A549 (cell line): Measurements from ENCODE around the gene PHTF1. TPM values are rescaled to one million over a fixed set of nuclear protein-coding genes. Genes with fewer than 3 reads are reported as not detected.

ENCODE experiments used
- ATAC-seq, 2 experiments: fragments of 200-7000 bp in 1 of 2; fragments of >200 bp in 1 of 2; cut with Nextera tagmentation in 1 of 2; cut with Tn5 transposase in 1 of 2; 3 replicates each; pipeline versions ENCODE4 v1.8.0 to v1.9.1; 2018 to 2020; ENCODE audit warnings: mild to moderate bottlenecking in 1 of 2, moderate library complexity in 1 of 2
- CTCF ChIA-PET: fragments of 300-600 bp; sonication (Branson Sonifier 250); formaldehyde crosslinking; extraction: SDS; loops from one replicate; lab custom pipeline; 2021; ENCODE audit warnings: antibody characterized with exemption, inconsistent platforms; lab: Yijun Ruan, JAX
- POLR2A ChIA-PET: fragments of 350-600 bp; formaldehyde crosslinking; extraction: SDS; loops from one replicate; lab custom pipeline; 2021; ENCODE audit warnings: antibody characterized with exemption, inconsistent platforms; lab: Yijun Ruan, JAX
- DNase-seq, 2 experiments: peaks; one replicate each; pipeline versions ENCODE4 v3.0.0 to v3.0.0-alpha.2; 2011 to 2016; ENCODE audit warnings: low read depth in 1 of 2, low spot score in 1 of 2
- FAIRE-seq: peaks from 2 replicates; lab custom pipeline; 2011; peaks lifted over from hg19 to GRCh38; lab: Jason Lieb, UNC
- H3K27ac ChIP-seq, 2 experiments: fragments of >200 bp; sonication (Bioruptor Twin); formaldehyde crosslinking; 3 replicates each; pipeline ENCODE4 v1.5.1; 2016 to 2017
- H3K4me1 ChIP-seq: fragments of >200 bp; sonication (Bioruptor Twin); formaldehyde crosslinking; 3 replicates; pipeline ENCODE4 v1.6.1; 2016
- H3K4me2 ChIP-seq: fragments of >200 bp; sonication (Bioruptor Twin); formaldehyde crosslinking; 3 replicates; pipeline ENCODE4 v1.6.1; 2016
- H3K4me3 ChIP-seq: fragments of >200 bp; sonication (Bioruptor Twin); formaldehyde crosslinking; 3 replicates; pipeline ENCODE4 v1.5.1; 2016
- H3K9me3 ChIP-seq: fragments of >200 bp; sonication (Bioruptor Twin); formaldehyde crosslinking; 3 replicates; pipeline ENCODE4 v1.6.1; 2016
- BHLHE40 ChIP-seq: IDR thresholded peaks from 2 replicates; pipeline ENCODE4 v1.6.1; 2012; ENCODE audit warnings: low read depth, low read length, inconsistent platforms
- CBX2 ChIP-seq: fragments of 200-600 bp; sonication (generic); IDR thresholded peaks from 2 replicates; pipeline ENCODE4 v1.6.1; 2016; ENCODE audit warnings: low read depth, mild to moderate bottlenecking, borderline replicate concordance
- CBX8 ChIP-seq: fragments of 200-600 bp; sonication (generic); IDR thresholded peaks from 2 replicates; pipeline ENCODE4 v1.6.1; 2016
- CEBPB ChIP-seq, 2 experiments: fragments of >200 bp in 1 of 2; sonication (Bioruptor Twin) in 1 of 2; formaldehyde crosslinking in 1 of 2; IDR thresholded peaks; 2 replicates each; pipeline ENCODE4 v1.6.1; 2012 to 2016
- EHF ChIP-seq: fragments of 250-450 bp; sonication (Bioruptor Pico); IDR thresholded peaks from 2 replicates; pipeline ENCODE4 v1.5.0; 2020; ENCODE audit warnings: mild to moderate bottlenecking
- FOSL2 ChIP-seq, 2 experiments: fragments of 450-650 bp in 1 of 2; fragments of >200 bp in 1 of 2; sonication (Bioruptor Twin) in 1 of 2; formaldehyde crosslinking; IDR thresholded peaks; 2 replicates each; pipeline versions ENCODE4 v1.5.0 to v1.6.1; 2016 to 2020; ENCODE audit warnings: mild to moderate bottlenecking in 1 of 2, moderate library complexity in 1 of 2
- GATA3 ChIP-seq: IDR thresholded peaks from 2 replicates; pipeline ENCODE4 v1.6.1; 2012; ENCODE audit warnings: borderline replicate concordance
- HES2 ChIP-seq: fragments of >200 bp; sonication (Bioruptor Twin); formaldehyde crosslinking; IDR thresholded peaks from 2 replicates; pipeline ENCODE4 v1.6.1; 2016
- HEYL ChIP-seq: fragments of 250-450 bp; sonication (Bioruptor Pico); IDR thresholded peaks from 2 replicates; pipeline ENCODE4 v1.8.0; 2021; ENCODE audit warnings: mild to moderate bottlenecking, moderate library complexity
- HOXA7 ChIP-seq: fragments of 250-450 bp; sonication (Bioruptor Pico); IDR thresholded peaks from 2 replicates; pipeline ENCODE4 v1.5.0; 2020; ENCODE audit warnings: mild to moderate bottlenecking, moderate library complexity
- HOXB5 ChIP-seq: fragments of 250-450 bp; sonication (Bioruptor Pico); IDR thresholded peaks from 2 replicates; pipeline ENCODE4 v1.5.0; 2020; ENCODE audit warnings: mild to moderate bottlenecking, moderate library complexity
- MAFK ChIP-seq: fragments of 450-650 bp; IDR thresholded peaks from 2 replicates; pipeline ENCODE4 v1.6.1; 2014; ENCODE audit not compliant: partially characterized antibody
- MYC ChIP-seq: IDR thresholded peaks from 2 replicates; pipeline ENCODE4 v1.6.1; 2012; ENCODE audit warnings: mild to moderate bottlenecking, inconsistent platforms, low read length, improper control_type of control experiment, borderline replicate concordance
- NFE2L2 ChIP-seq: fragments of 150-350 bp; conservative IDR thresholded peaks from 2 replicates; pipeline ENCODE4 v1.6.1; 2014; ENCODE audit warnings: low read length
- NR3C1 ChIP-seq: fragments of >200 bp; sonication (Bioruptor Twin); formaldehyde crosslinking; IDR thresholded peaks from 3 replicates; pipeline ENCODE4 v1.6.1; 2017
- POLR2A ChIP-seq: IDR thresholded peaks from 2 replicates; pipeline ENCODE4 v1.6.1; 2012; ENCODE audit warnings: mild to moderate bottlenecking, low read length
- RAD21 ChIP-seq, 2 experiments: fragments of >200 bp in 1 of 2; sonication (Bioruptor Twin) in 1 of 2; formaldehyde crosslinking in 1 of 2; IDR thresholded peaks in 1 of 2; conservative IDR thresholded peaks in 1 of 2; 2 replicates in 1 of 2; 3 replicates in 1 of 2; pipeline ENCODE4 v1.6.1; 2012 to 2018; ENCODE audit warnings: inconsistent platforms in 1 of 2
- RARB ChIP-seq: fragments of 250-450 bp; sonication (Bioruptor Pico); IDR thresholded peaks from 2 replicates; pipeline ENCODE4 v1.8.0; 2021; ENCODE audit warnings: mild to moderate bottlenecking, moderate library complexity
- SMC3 ChIP-seq: fragments of >200 bp; sonication (Bioruptor Twin); formaldehyde crosslinking; IDR thresholded peaks from 3 replicates; pipeline ENCODE4 v1.6.1; 2018; ENCODE audit warnings: inconsistent platforms
- TFCP2L1 ChIP-seq: fragments of 250-450 bp; sonication (Bioruptor Pico); IDR thresholded peaks from 2 replicates; pipeline ENCODE4 v1.5.0; 2021; ENCODE audit warnings: mild to moderate bottlenecking
- TP53 ChIP-seq: fragments of 250-450 bp; sonication (Bioruptor Pico); IDR thresholded peaks from 2 replicates; pipeline ENCODE4 v1.5.0; 2021; ENCODE audit warnings: mild to moderate bottlenecking, moderate library complexity
- ZNF302 ChIP-seq: fragments of 250-450 bp; sonication (Bioruptor Pico); IDR thresholded peaks from 2 replicates; pipeline ENCODE4 v1.9.0; 2021; ENCODE audit warnings: inconsistent platforms, mild to moderate bottlenecking, moderate library complexity
- WGBS: methylation state at CpG from one replicate; pipeline ENCODE4 v1.1.6; 2017; ENCODE audit errors: missing lambda C conversion rate; 5-methylcytosine and 5-hydroxymethylcytosine counted together
- polyA plus RNA-seq, 4 experiments: library from polyadenylated mRNA; depleted of rRNA in 3 of 4; stranded (reverse); fragments of >200 nt; fragmentation: RNase III in 1 of 4; extraction: RNeasy Plus Mini Kit Qiagen cat#74134 plus additional on column Dnase treatment in 1 of 4; gene quantifications; 2 replicates in 3 of 4; 3 replicates in 1 of 4; pipeline ENCODE4 v1.2.3, GENCODE V29; 2011 to 2017
- TF ChIP-seq, protein P1 (sequence below): fragments of >200 bp; sonication (Bioruptor Twin); formaldehyde crosslinking; IDR thresholded peaks from 3 replicates; pipeline ENCODE4 v1.5.1; 2016
- TF ChIP-seq, protein P2 (sequence below): IDR thresholded peaks from 2 replicates; pipeline ENCODE4 v1.6.1; 2012; ENCODE audit warnings: low read depth, borderline replicate concordance
- TF ChIP-seq, protein P3 (sequence below): IDR thresholded peaks from 2 replicates; pipeline ENCODE4 v1.6.1; 2012
- TF ChIP-seq, protein P4 (sequence below): fragments of 250-450 bp; sonication (Bioruptor Pico); IDR thresholded peaks from 2 replicates; pipeline ENCODE4 v1.5.0; 2020; ENCODE audit warnings: low read depth, mild to moderate bottlenecking, moderate library complexity

Gene PHTF1
- polyA plus RNA-seq, 2 of the 4 experiments (the other 2 are of a cell fraction) = 17.0 to 17.1 TPM

- 91% methylated on average over 3 of the region's 3 CpGs for WGBS
- no peak for FAIRE-seq
Measured at GRCh38 chr1:113714606-113715269, 44.5 kb downstream of the PHTF1 start.

DNA sequence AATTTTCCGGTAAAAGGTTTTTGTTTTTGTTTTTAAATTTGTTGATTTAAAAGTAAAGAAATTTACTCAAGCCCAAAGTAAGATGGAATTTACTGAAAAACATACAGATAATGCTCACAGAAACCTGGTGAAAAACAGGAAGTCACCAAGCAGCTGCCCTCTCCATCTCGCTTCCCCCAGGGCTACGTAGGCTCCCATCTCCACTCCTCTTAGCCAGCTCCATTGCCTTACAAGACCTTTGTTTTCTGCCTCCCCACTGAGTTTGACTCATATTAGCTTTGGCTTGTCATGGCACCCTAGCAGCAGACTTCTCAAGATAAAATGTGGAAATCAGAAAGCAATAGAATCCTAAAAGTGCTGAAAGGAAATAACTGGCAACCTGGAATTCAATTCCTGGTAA is 57.9 kb downstream of the PHTF1 start:
- WGBS = 92% methylated on average over 3 of the region's 3 CpGs
- ChIA-PET CTCF (no interaction called here), POLR2A (no interaction called here)
- Histone ChIP-seq H3K4me1 (no peaks in the 10 kb centered on the region), H3K4me3 (no peak overlapping the region), H3K4me2 (no peak overlapping the region), H3K27ac (no peak overlapping the region), H3K9me3 (no peaks in the 10 kb centered on the region)
- no peak for FAIRE-seq
- TF ChIP-seq RAD21 (conservative IDR thresholded peaks at IDR 0.05 in 1 of 2, IDR thresholded peaks at IDR 0.05 in 1 of 2) (no peak), EHF (CRISPR knock-in tag) (no peak), ZNF302 (no peak), CBX2 (no peak), TP53 (no peak), NR3C1 (no peak), GATA3 (no peak), TFCP2L1 (CRISPR knock-in tag) (no peak), SMC3 (no peak), CEBPB (IDR thresholded peaks at IDR 0.05) (no peak), FOSL2 (IDR thresholded peaks at IDR 0.05) (no peak), FOSL2 (CRISPR knock-in tag; IDR thresholded peaks at IDR 0.05) (no peak)
- TF ChIP-seq, protein P1, sequence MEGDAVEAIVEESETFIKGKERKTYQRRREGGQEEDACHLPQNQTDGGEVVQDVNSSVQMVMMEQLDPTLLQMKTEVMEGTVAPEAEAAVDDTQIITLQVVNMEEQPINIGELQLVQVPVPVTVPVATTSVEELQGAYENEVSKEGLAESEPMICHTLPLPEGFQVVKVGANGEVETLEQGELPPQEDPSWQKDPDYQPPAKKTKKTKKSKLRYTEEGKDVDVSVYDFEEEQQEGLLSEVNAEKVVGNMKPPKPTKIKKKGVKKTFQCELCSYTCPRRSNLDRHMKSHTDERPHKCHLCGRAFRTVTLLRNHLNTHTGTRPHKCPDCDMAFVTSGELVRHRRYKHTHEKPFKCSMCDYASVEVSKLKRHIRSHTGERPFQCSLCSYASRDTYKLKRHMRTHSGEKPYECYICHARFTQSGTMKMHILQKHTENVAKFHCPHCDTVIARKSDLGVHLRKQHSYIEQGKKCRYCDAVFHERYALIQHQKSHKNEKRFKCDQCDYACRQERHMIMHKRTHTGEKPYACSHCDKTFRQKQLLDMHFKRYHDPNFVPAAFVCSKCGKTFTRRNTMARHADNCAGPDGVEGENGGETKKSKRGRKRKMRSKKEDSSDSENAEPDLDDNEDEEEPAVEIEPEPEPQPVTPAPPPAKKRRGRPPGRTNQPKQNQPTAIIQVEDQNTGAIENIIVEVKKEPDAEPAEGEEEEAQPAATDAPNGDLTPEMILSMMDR = no peak
- no peak for ATAC-seq
- no peak for DNase-seq

More at GRCh38 chr1:113714606-113715269, 44.5 kb downstream of the PHTF1 start:
- TF ChIP-seq GATA3 = no peak
- peak in 1 of 2 experiments; percentile 19; a peak in 2 of 5 replicates for TF ChIP-seq RAD21 (conservative IDR thresholded peaks at IDR 0.05 in 1 of 2, IDR thresholded peaks at IDR 0.05 in 1 of 2)
- no peak for TF ChIP-seq NR3C1
- TF ChIP-seq NFE2L2 = no peak
- no peak for TF ChIP-seq HOXB5 (CRISPR knock-in tag)
- TF ChIP-seq CEBPB (IDR thresholded peaks at IDR 0.05) = no peak
- TF ChIP-seq MYC = no peak
- Histone ChIP-seq H3K9me3 (no peaks in the 10 kb centered on the region; the same call in 2 of the 3 replicates), H3K4me2 (no peak overlapping the region), H3K4me3 (no peak overlapping the region), H3K4me1 (no peaks in the 10 kb centered on the region), H3K27ac (no peak overlapping the region)
- CTCF ChIA-PET = interaction anchor here (0.6 to 1.1 kb wide), 2 partner anchors 28 to 575 kb away, joined by 3 to 4 read pairs; no protein-coding TSS in a partner anchor
- ATAC-seq (no peak), DNase-seq (no peak)
- POLR2A ChIA-PET = interaction anchor here (0.7 kb wide), 1 partner anchor 588 kb away, joined by 3 read pairs; no protein-coding TSS in a partner anchor

DNA sequence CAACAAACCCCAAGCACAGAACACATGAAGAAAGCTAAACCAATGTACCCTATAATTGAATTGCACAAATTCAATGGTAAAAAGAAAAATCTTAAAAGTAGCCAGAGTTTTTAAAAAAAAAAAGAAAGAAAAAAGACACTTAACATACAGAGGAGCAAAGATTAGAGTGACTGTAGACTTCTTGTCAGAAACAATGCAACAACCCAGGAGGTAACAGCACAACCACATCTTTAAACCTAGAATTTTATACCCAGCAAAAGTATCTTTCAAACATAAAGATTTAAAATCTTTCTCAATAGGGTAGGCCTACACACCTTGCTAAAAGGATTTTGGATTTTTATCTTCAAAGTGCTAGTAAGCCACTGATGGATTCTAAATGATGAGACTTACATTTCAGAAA is 64.4 kb downstream of the PHTF1 start:
- DNase-seq = no peak
- Histone ChIP-seq H3K4me3 (no peak overlapping the region), H3K4me1 (no peaks in the 10 kb centered on the region), H3K4me2 (no peak overlapping the region), H3K27ac (no peak overlapping the region), H3K9me3 (peaks cover 17% of the 10 kb centered on the region; the same call in 2 of the 3 replicates)
- no peak for TF ChIP-seq HEYL (CRISPR knock-in tag)
- TF ChIP-seq, protein P1 = no peak
- TF ChIP-seq CBX8 = no peak
- no peak for TF ChIP-seq POLR2A
- TF ChIP-seq, protein P2, sequence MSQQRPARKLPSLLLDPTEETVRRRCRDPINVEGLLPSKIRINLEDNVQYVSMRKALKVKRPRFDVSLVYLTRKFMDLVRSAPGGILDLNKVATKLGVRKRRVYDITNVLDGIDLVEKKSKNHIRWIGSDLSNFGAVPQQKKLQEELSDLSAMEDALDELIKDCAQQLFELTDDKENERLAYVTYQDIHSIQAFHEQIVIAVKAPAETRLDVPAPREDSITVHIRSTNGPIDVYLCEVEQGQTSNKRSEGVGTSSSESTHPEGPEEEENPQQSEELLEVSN = no peak
- no peak for TF ChIP-seq HES2
- no peak for TF ChIP-seq HOXA7 (CRISPR knock-in tag)
- no peak for TF ChIP-seq RARB
- TF ChIP-seq MAFK = no peak
- TF ChIP-seq, protein P3, sequence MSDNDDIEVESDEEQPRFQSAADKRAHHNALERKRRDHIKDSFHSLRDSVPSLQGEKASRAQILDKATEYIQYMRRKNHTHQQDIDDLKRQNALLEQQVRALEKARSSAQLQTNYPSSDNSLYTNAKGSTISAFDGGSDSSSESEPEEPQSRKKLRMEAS = no peak
- TF ChIP-seq, protein P4, sequence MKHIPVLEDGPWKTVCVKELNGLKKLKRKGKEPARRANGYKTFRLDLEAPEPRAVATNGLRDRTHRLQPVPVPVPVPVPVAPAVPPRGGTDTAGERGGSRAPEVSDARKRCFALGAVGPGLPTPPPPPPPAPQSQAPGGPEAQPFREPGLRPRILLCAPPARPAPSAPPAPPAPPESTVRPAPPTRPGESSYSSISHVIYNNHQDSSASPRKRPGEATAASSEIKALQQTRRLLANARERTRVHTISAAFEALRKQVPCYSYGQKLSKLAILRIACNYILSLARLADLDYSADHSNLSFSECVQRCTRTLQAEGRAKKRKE = no peak
- no peak for TF ChIP-seq SMC3
- TF ChIP-seq BHLHE40 = no peak
- TF ChIP-seq TFCP2L1 (CRISPR knock-in tag) = no peak
- no peak for TF ChIP-seq NFE2L2
- FAIRE-seq = no peak
- no peak for ATAC-seq
- ChIA-PET POLR2A (no interaction called here), CTCF (no interaction called here)
